8988T (cell line): ENCODE results near the gene SYNGR1.
A peak's percentile ranks its signal among the peaks of the same experiment; 100 is the strongest.

ENCODE experiments used
- DNase-seq: peaks from one replicate; pipeline ENCODE4 v3.0.0; 2011

Gene SYNGR1

DNA sequence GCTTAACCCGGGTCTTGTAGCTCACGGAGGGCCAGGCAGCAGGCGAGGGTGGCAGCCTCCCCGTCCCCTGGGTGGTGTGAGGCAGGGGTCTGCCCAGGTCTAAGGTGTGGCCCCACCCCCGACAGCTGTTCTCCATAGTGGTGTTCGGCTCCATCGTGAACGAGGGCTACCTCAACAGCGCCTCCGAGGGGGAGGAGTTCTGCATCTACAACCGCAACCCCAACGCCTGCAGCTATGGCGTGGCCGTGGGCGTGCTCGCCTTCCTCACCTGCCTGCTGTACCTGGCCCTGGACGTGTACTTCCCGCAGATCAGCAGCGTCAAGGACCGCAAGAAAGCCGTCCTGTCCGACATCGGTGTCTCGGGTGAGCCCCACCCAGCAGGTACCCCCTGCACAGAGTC, 24.4 kb downstream of the SYNGR1 start:
- DNase-seq, result no peak

- no peak for DNase-seq
Observed at GRCh38 chr22:39374801-39375200, 25.0 kb downstream of the SYNGR1 start.

DNA sequence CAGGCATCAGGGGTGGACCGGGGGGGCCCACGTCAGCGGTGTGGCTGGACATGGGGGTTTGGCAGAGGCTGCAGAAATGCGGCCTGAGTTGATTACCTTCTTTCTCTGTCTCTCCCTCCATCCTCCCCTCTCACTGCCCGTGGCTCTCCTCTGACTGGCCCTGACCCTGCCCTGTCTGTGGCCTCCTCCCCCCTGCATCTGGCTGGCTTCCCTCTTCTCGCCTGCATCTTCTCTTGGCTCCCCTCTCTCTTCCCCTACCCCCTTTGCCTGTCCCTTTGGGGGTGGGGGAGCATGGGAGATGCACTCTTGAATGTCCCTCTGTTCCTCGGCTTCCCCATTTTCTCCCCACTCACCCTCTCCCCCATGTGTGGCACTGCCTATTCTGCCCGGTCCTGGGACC, 25.9 kb downstream of the SYNGR1 start:
- DNase-seq, result no peak

DNA sequence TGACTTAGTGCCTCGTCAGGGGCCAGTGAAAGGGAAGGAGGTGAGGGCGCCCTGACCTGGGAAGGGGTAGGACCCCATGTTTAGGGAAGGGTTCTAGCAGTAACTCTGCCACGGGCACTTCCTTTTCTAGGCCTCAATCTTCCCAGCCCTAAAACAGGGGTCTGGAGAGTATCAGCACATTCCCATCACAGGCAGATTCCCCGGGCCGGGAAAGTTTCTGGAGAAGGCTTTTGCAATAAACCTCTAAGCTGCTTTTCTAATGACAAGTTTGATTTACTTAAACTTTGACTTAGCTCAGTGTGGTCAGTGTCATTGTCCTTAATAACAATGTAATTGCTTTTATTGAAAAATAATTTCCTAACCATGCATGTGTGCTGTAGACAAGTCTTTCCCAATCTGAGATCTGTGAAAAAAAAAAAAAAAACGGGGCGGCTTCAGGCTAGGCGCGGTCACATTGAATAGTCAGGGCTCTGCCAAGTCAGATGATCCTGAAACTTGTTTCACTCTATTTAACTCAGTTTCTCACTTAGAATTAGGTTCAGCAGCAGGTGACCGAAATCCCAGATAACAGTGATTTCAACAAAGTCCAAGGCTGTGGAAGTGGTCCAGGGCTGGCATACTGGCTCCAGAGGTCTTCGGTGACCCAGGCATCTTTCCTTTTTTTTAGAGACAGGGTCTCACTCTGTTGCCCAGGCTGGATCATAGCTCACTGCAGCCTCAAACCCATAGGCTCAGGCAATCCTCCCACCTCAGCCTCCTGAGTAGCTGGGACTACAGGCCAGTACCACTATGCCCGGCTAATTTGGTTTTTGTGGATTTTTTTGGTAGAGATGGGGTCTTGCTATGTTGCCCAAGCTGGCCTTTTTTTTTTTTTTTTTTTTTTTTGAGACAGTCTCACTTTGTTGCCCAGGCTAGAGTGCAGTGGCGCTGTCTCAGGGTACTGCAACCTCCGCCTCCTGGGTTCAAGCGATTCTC, 30.3 kb downstream of the SYNGR1 start:
- DNase-seq, result no peak

- DNase-seq, result no peak
Observed at GRCh38 chr22:39381009-39381755, 31.4 kb downstream of the SYNGR1 start.

DNA sequence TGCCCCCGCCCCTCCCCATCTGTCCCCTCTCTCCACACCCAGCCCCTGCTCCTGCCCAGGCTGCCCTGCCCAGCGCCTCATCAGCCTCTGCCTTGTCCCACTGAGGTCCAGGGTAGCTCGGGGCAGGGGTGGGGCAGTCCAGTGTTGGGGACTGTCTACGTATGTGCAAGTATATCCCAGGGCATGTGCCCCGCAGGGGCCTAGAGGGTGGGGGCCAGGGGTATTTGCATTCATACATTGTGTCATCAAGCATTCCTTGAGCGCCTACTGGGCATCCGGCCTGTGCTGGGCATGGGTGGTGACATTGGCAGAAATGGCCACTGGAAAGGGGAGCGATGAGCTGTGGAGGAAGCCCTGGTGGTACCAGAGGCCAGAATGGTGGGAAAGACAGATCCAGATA, 32.1 kb downstream of the SYNGR1 start:
- no peak for DNase-seq

DNA sequence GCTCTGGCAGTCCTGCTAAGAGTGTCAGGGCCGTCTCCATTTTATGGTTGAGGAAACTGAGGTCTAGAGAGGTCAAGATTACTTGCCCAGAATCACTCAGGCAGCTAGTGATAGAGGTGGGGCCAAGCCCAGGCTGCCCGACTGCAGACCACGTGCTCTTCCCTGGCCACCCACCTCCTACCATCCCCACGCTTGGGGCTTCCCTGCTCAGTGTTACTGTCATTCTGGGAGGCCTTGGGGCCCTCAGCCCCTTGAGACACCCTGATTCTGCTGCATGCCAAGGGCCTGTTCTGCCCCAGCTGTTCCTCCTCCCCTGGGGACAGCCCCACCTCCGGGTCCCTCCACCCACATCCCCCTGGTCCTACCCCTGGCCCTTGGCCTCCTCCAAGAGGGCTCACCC, 32.6 kb downstream of the SYNGR1 start:
- no peak for DNase-seq

GRCh38 chr22:39383841-39384625, 34.2 kb downstream of the SYNGR1 start:
- DNase-seq, result no peak

GRCh38 chr22:39384750-39385480, 35.1 kb downstream of the SYNGR1 start:
- DNase-seq, result peak; percentile 63

DNA sequence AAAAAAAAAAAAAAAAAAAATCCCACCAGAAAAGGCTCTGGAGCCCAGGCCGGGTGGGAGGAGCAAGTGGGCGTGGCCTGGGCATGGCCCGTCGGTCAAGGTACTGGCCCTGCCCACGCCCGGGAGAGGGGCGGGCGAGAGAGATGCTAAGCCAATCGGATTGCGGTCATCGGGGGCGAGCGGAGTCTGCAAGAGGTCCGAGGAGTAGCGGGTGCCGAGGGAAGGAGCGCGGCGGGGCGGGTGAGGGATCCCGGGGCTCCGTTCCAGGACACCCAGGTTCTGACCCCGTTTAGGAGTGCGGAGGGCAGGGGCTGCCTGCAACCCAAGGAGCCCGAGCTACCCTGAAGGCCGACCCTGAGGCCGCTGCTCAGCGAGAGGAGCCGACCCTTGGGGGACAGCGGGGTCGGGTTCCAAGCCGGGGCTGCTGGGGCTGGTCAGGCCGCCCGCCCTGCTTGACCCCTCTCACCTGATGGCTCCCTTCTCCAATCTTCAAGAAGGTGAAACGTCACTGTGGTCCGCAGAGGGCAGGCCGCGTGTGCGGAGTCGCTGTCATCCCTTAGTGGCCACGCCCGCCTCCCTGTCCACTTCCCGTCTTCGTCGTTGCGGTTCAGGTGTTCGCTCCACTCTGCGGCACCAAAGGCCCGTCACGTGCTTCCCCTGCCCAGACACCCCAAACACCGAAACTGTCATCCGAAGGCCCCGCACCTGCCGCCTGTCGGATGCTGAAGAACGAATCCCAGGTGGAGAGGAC, 38.6 kb downstream of the SYNGR1 start:
- DNase-seq, result peak; percentile 41

- DNase-seq, result no peak
Observed at GRCh38 chr22:39389420-39389819, 39.6 kb downstream of the SYNGR1 start.

- DNase-seq, result no peak
Observed at GRCh38 chr22:39392341-39392948, 42.7 kb downstream of the SYNGR1 start.

DNA sequence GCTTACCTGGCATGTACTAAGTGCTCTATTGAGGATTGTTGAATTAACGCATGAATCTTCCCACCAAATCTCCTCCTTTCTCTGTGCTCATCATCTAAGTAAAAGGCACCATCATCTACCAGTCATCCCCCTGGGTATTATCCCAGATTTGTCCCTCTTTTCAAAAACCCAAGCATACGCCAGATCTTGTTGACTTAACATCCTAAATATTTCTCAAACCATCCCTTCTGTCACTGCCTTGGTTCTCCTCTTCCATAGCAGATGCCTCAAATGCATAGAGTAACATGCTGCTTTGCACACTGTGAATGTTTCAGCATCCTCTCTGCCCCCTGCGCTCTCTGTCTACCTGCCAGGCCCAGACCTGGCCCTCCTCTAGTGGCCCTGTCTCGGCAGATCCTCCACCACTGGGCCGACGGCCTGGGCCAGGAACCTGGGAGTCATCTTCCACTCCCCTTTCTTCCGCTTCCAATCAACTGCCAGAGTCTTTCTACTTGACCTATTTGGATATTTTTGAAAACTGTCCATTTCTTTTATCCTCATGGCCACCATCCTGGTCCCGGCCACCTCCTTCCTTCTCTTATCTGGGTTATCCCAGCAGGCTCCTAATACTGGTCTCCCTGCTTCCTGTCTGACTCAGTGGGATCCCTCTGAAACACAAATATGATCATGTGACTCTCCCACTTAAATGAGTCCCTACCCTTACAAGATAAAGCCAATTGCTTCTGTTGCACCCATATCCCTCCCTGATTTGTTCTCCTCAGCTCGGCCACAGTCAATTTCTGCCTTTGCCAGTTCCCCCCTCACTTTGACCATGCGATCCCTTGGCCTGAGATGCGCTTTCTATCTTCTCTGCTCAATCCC, 46.4 kb downstream of the SYNGR1 start:
- DNase-seq, result no peak

- DNase-seq, result no peak
Observed at GRCh38 chr22:39396797-39397195, 47.0 kb downstream of the SYNGR1 start.

DNA sequence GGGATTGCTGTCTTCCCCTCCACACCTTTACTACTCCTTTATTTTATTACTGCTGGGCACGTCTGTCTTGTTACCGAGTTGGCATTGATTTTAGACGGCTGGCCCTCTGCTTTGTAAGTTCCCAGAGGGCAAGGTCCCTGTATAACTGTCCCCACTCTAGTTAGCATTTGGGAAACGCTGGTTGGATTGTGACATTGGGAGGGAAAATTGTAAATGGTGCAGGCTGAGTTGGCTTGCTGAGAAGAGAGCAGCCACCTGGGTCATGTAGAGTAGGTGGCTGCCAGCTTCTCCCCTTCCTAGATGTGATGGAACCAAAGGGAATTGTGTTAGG, 51.5 kb downstream of the SYNGR1 start:
- no peak for DNase-seq

DNA sequence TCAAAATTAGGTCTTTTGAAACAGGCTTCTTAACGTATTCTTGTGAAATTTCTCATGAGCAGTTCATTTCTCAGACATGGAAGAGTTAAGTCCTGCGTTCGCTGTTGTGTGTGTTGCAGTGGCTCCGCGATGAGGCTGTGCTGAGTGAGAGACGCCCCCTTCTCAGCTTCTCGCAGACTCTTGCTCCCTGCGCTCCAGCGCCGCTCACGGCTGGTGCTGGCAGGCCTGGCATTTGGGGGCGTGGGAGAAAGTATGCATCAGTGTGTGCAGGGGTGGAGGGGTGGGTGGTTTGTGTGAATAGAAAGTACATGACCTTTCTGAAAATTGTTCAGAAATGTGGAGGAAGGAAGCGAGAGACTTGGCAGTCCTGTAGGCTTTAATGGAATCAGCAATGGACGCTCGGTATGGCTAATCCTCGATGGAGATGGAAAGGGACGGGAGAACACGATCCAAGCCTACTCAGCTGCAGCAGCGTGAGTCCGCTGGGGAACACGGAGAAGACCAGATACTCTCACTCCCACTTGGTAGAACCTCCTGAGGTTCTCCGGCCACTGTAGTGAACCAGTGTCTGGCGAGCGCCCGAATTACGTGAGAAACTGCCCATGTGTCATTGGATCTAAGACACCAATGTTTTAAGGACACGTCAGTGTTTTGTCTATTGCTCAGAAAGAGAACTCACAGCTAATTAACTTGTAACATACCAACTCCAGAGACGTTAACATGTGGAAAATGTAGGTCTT, 55.7 kb downstream of the SYNGR1 start:
- DNase-seq, result no peak

- DNase-seq, result no peak
Observed at GRCh38 chr22:39408173-39408572, 58.4 kb downstream of the SYNGR1 start.

DNA sequence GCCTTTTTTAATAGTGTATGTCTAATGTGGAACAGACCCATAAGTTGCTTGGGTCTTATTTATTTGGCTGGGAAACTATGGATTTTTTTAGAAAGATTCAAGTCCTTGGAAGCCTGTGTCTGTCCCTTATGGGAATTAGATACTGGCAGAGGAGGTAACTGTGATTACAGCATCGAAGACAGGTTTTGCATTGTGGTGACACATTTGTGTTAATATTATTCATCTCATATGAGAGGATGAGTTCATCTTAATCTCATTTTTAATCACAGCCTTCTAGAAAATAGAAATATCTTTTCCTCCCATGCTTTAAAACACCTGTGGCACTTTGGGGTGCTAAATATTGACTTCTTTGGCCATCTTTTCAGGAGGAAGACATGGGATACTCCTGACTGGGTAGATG, 59.0 kb downstream of the SYNGR1 start:
- no peak for DNase-seq

GRCh38 chr22:39409516-39410029, 59.8 kb downstream of the SYNGR1 start:
- DNase-seq, result no peak
